Osteoblast (primary cell): Measurements from ENCODE around the gene DNAH9. TPM values are rescaled to one million over a fixed set of nuclear protein-coding genes. Genes with fewer than 3 reads are reported as not detected.
"Not testable (repeated sequence)": the region's sequence is repeated elsewhere in the genome, so short reads cannot be mapped to it uniquely, and the experiment has no call there.

ENCODE experiments used
- DNase-seq: peaks from one replicate; pipeline ENCODE4 v3.0.0; 2011; ENCODE audit warnings: low spot score, mixed read lengths; ENCODE audit not compliant: insufficient read length; ENCODE audit errors: missing footprints
- H2AFZ ChIP-seq: 2 replicates; pipeline ENCODE4 v1.6.0; 2011; ENCODE audit warnings: mild to moderate bottlenecking, low read length
- H3K27ac ChIP-seq: 2 replicates; pipeline ENCODE4 v1.5.1; 2011; ENCODE audit warnings: mild to moderate bottlenecking, low read depth, low read length, moderate library complexity
- H3K27me3 ChIP-seq: 2 replicates; pipeline ENCODE4 v1.6.0; 2012; ENCODE audit warnings: mild to moderate bottlenecking, control low read depth, inconsistent platforms, low read length, moderate library complexity; ENCODE audit not compliant: insufficient read depth
- H3K36me3 ChIP-seq: 2 replicates; pipeline ENCODE4 v1.5.1; 2011; ENCODE audit warnings: mild to moderate bottlenecking, low read length, control low read depth, moderate library complexity; ENCODE audit not compliant: insufficient read depth
- H3K4me1 ChIP-seq: 2 replicates; pipeline ENCODE4 v1.5.1; 2011; ENCODE audit warnings: mild to moderate bottlenecking, low read length, control low read depth, moderate library complexity; ENCODE audit not compliant: insufficient read depth
- H3K4me2 ChIP-seq: 2 replicates; pipeline ENCODE4 v1.6.0; 2011; ENCODE audit warnings: mild to moderate bottlenecking, low read length; ENCODE audit not compliant: insufficient read depth
- H3K4me3 ChIP-seq: fragments of 200-600 bp; sonication (generic); 3 replicates; pipeline ENCODE4 v1.5.1; 2012; ENCODE audit warnings: mild to moderate bottlenecking, low read length, inconsistent platforms; ENCODE audit not compliant: insufficient read depth
- H3K79me2 ChIP-seq: 2 replicates; pipeline ENCODE4 v1.6.0; 2012; ENCODE audit warnings: mild to moderate bottlenecking, low read length, control low read depth, inconsistent platforms; ENCODE audit not compliant: insufficient read depth
- H3K9me3 ChIP-seq: 2 replicates; pipeline ENCODE4 v1.5.1; 2011; ENCODE audit warnings: low read depth, low read length, control low read depth
- H4K20me1 ChIP-seq: 2 replicates; pipeline ENCODE4 v1.6.0; 2012; ENCODE audit warnings: mild to moderate bottlenecking, low read length, control low read depth; ENCODE audit not compliant: insufficient read depth
- CTCF ChIP-seq: IDR thresholded peaks from 2 replicates; pipeline ENCODE4 v1.5.1; 2011; ENCODE audit warnings: mild to moderate bottlenecking, low read depth, low read length, moderate library complexity; ENCODE audit errors: extremely low read depth
- total RNA-seq: library from RNA; depleted of rRNA; stranded (reverse); fragments of >200 nt; gene quantifications from 2 replicates; pipeline ENCODE4 v1.2.3, GENCODE V29; 2012

Gene DNAH9
- total RNA-seq, 1 donor: not detected

- H3K27me3 ChIP-seq: no peaks in the 10 kb centered on the region
- H3K4me1 ChIP-seq: no peaks in the 10 kb centered on the region
- H3K79me2 ChIP-seq: no peaks in the 10 kb centered on the region
- no peak overlapping the region for H3K27ac ChIP-seq
- H4K20me1 ChIP-seq: no peaks in the 10 kb centered on the region
- no peak for TF ChIP-seq CTCF
- H3K9me3 ChIP-seq: no peaks in the 10 kb centered on the region
- H3K36me3 ChIP-seq: no peaks in the 10 kb centered on the region
- H3K4me2 ChIP-seq: no peak overlapping the region
- H2AFZ ChIP-seq: no peak overlapping the region
- H3K4me3 ChIP-seq: no peak overlapping the region
- DNase-seq: no peak
Observed at GRCh38 chr17:11940904-11941303, 342.6 kb downstream of the DNAH9 start.

- H3K79me2 ChIP-seq, H3K9me3 ChIP-seq: not testable (repeated sequence)
Observed at GRCh38 chr17:11943086-11943485, 344.8 kb downstream of the DNAH9 start.

GRCh38 chr17:11943759-11944347 is 345.6 kb downstream of the DNAH9 start:
- Histone ChIP-seq H4K20me1 (no peaks in the 10 kb centered on the region), H2AFZ (no peak overlapping the region), H3K27ac (no peak overlapping the region), H3K4me1 (no peaks in the 10 kb centered on the region), H3K27me3 (no peaks in the 10 kb centered on the region), H3K4me2 (no peak overlapping the region), H3K79me2 (no peaks in the 10 kb centered on the region), H3K4me3 (no peak overlapping the region), H3K9me3 (no peaks in the 10 kb centered on the region), H3K36me3 (no peaks in the 10 kb centered on the region)
- DNase-seq: peak; percentile 31
- TF ChIP-seq CTCF: no peak

More at GRCh38 chr17:11943086-11943485, 344.8 kb downstream of the DNAH9 start:
- not testable (repeated sequence) for H3K36me3 ChIP-seq, H3K4me3 ChIP-seq, H3K27me3 ChIP-seq, DNase-seq, H2AFZ ChIP-seq, H3K4me1 ChIP-seq, H3K4me2 ChIP-seq, H3K27ac ChIP-seq, H4K20me1 ChIP-seq

GRCh38 chr17:11944587-11944986 is 346.3 kb downstream of the DNAH9 start:
- Histone ChIP-seq H3K36me3 (no peaks in the 10 kb centered on the region), H2AFZ (no peak overlapping the region), H4K20me1 (no peaks in the 10 kb centered on the region), H3K27me3 (no peaks in the 10 kb centered on the region), H3K4me1 (peaks cover 4% of the 10 kb centered on the region), H3K4me2 (no peak overlapping the region), H3K79me2 (no peaks in the 10 kb centered on the region), H3K9me3 (no peaks in the 10 kb centered on the region), H3K4me3 (no peak overlapping the region), H3K27ac (no peak overlapping the region)
- DNase-seq: peak; percentile 42
- TF ChIP-seq CTCF: no peak
